Measurements from ENCODE around the gene DGKQ. TPM values are rescaled to one million over a fixed set of nuclear protein-coding genes. Genes with fewer than 3 reads are reported as not detected.
A peak's percentile ranks its signal among the peaks of the same experiment; 100 is the strongest.
"Not testable (repeated sequence)": the region's sequence is repeated elsewhere in the genome, so short reads cannot be mapped to it uniquely, and the experiment has no call there.

The DGKQ gene
- total and polyA plus RNA-seq, 3 experiments from 2014 or later: 17.2 to 26.2 (median 19.6) TPM

- H3K4me1 Mint-ChIP-seq: peaks cover 0 to 3% (median 0%) of the 10 kb centered on the region in 3 donors
- H3K36me3 ChIP-seq (ENCODE audit: insufficient read depth, low read length): no peaks in the 10 kb centered on the region
- no peaks in the 10 kb centered on the region for H3K4me1 ChIP-seq (ENCODE audit: insufficient read depth, low read length)
- peak in 1 of 5 donors; percentile 33 for DNase-seq
- H3K36me3 Mint-ChIP-seq: peaks cover 0 to 14% (median 4%) of the 10 kb centered on the region in 3 donors
- no peak overlapping the region for H3K27ac ChIP-seq (ENCODE audit: low read depth, low read length)
- no peaks in the 10 kb centered on the region for H3K27me3 ChIP-seq (ENCODE audit: insufficient read depth, low read length, poor library complexity, severe bottlenecking)
- peak overlapping the region in 1 of 7 donors; percentile 66 for H3K4me3 Mint-ChIP-seq
- H3K9me3 ChIP-seq (ENCODE audit: low read length): no peaks in the 10 kb centered on the region
- ChIA-PET CTCF (no interaction called here), POLR2A (interaction anchor here (0.6 kb wide), 1 partner anchor 13 kb away, joined by 8 read pairs; no protein-coding TSS in a partner anchor)
- H3K27ac Mint-ChIP-seq: peak overlapping the region in 1 of 8 donors; percentile 29
- no peaks in the 10 kb centered on the region for H3K9me3 Mint-ChIP-seq
- H3K27me3 Mint-ChIP-seq: no peaks in the 10 kb centered on the region
- no peak overlapping the region for H3K4me3 ChIP-seq (ENCODE audit: low read length)
Observed at GRCh38 chr4:945274-946102, 27.9 kb downstream of the DGKQ start.

GRCh38 chr4:939508-939907 is 33.9 kb downstream of the DGKQ start:
- POLR2A ChIA-PET; H3K27me3 ChIP-seq (ENCODE audit: insufficient read depth, low read length, poor library complexity, severe bottlenecking); H3K27ac Mint-ChIP-seq; H3K9me3 Mint-ChIP-seq; H3K4me3 Mint-ChIP-seq; H3K36me3 Mint-ChIP-seq; H3K27ac ChIP-seq (ENCODE audit: low read depth, low read length); H3K36me3 ChIP-seq (ENCODE audit: insufficient read depth, low read length); H3K9me3 ChIP-seq (ENCODE audit: low read length); H3K4me3 ChIP-seq (ENCODE audit: low read length); H3K4me1 Mint-ChIP-seq; H3K27me3 Mint-ChIP-seq; H3K4me1 ChIP-seq (ENCODE audit: insufficient read depth, low read length); DNase-seq: not testable (repeated sequence)
- CTCF ChIA-PET: interaction anchor here (1.3 kb wide), 1 partner anchor 173 kb away, joined by 3 read pairs; no protein-coding TSS in a partner anchor

DNA sequence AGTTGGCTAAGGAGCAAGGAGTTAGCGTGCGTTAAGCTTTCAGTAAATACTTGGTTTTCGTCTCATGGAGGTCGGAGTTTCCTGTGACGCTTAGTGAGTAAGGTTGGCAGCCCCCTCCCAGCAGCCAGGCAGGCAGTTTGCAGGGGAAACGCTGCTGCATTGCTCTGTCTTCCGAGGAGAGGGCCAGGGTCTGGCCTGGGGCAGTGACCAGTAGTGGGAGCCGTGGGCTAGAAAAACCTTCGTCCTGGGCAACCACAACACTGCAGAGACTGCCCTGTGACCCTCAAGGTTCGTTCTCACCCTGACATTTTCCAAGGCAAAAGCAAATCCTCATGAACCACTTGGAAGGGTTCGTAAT is 40.7 kb downstream of the DGKQ start:
- peak overlapping the region; percentile 82 for H3K4me3 ChIP-seq (ENCODE audit: low read length)
- Mint-ChIP-seq H3K9me3 (no peaks in the 10 kb centered on the region), H3K36me3 (peaks cover 0 to 18% (median 2%) of the 10 kb centered on the region in 3 donors), H3K4me3 (peak overlapping the region; percentile 91 to 98 (median 96)), H3K4me1 (peaks cover 43 to 56% (median 43%) of the 10 kb centered on the region in 3 donors), H3K27me3 (peaks cover 0 to 3% of the 10 kb centered on the region in 2 donors), H3K27ac (peak overlapping the region; percentile 84 to 98 (median 94))
- POLR2A ChIA-PET: interaction anchor here (0.7 to 1.4 kb wide), 6 partner anchors 26 to 269 kb away, joined by 3 to 8 read pairs (median 4); partner anchors contain the start of gene IDUA
- DNase-seq: no peak
- H3K9me3 ChIP-seq (ENCODE audit: low read length): no peaks in the 10 kb centered on the region
- H3K27ac ChIP-seq (ENCODE audit: low read depth, low read length): peak overlapping the region; percentile 96
- CTCF ChIA-PET: interaction anchor here (0.8 to 1.8 kb wide), 2 partner anchors 9 to 190 kb away, joined by 4 to 7 read pairs; no protein-coding TSS in a partner anchor
- H3K27me3 ChIP-seq (ENCODE audit: insufficient read depth, low read length, poor library complexity, severe bottlenecking): no peaks in the 10 kb centered on the region
- peaks cover 40% of the 10 kb centered on the region for H3K4me1 ChIP-seq (ENCODE audit: insufficient read depth, low read length)
- no peaks in the 10 kb centered on the region for H3K36me3 ChIP-seq (ENCODE audit: insufficient read depth, low read length)

DNA sequence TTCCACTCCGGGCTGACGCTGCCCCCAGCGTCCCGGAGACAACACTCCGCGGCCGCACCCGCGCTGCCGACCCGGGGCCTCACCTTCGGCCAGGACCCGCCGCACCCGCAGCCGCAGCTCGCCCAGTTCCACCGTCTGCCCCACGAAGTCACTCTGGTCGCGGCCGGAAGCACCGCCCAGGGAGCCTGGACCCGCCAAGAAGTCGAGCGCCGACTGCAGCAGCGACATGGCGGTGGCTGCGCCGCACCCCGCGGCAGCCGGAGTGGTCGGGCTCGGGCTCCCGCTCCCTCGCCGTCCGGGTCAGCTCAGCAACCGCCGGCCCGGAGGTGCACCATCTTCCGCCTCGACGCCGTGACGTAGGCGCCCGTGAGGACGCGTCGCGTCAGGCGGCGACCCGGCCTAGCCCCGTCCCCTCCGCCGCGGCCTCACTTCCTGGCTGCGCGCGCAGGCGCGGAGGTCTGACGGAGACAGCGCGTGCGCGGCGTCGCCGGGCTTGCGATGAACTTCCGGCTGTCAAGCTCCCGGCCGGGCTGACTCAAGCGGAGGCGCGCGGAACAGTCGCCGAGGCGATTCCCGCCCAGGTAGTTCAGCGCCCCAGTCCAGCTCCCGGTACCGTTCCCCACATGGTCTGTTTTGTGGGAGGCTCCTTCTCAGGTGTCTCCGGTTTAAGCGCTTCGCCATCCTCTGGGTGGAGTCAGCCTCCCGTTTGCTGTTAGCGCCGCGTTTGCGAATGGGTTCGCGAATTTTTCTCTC is 41.2 kb downstream of the DGKQ start, which contains the start of the genes GAK and TMEM175:
GAK (minus strand) TSS at position 357 of the 753 bp plus-strand sequence; CDS start at position 228, 129 bp downstream.
TMEM175 (plus strand) TSS at position 501 of the 753 bp plus-strand sequence. CDS start 15,280 bp downstream, outside the sequence.
- peak within 1 kb of the TSS; percentile 82 for H3K4me3 ChIP-seq (ENCODE audit: low read length)
- peak; percentile 95 to 98 (median 97) for DNase-seq
- Mint-ChIP-seq H3K4me1 (peaks cover 43 to 57% (median 43%) of the 10 kb centered on the region in 3 donors), H3K36me3 (peaks cover 0 to 18% (median 1%) of the 10 kb centered on the region in 3 donors), H3K27ac (peak within 1 kb of the TSS; percentile 90 to 100 (median 94)), H3K27me3 (peaks cover 0 to 3% of the 10 kb centered on the region in 2 donors), H3K9me3 (no peaks in the 10 kb centered on the region), H3K4me3 (peak within 1 kb of the TSS; percentile 91 to 98 (median 96))
- peak within 1 kb of the TSS; percentile 96 for H3K27ac ChIP-seq (ENCODE audit: low read depth, low read length)
- CTCF ChIA-PET: interaction anchor here (0.8 to 1.8 kb wide), 4 partner anchors 8 to 256 kb away, joined by 3 to 7 read pairs (median 4); no protein-coding TSS in a partner anchor
- no peaks in the 10 kb centered on the region for H3K9me3 ChIP-seq (ENCODE audit: low read length)
- POLR2A ChIA-PET: interaction anchor here (0.7 to 1.4 kb wide), 6 partner anchors 25 to 268 kb away, joined by 3 to 8 read pairs (median 4); partner anchors contain the start of gene IDUA
- no peaks in the 10 kb centered on the region for H3K36me3 ChIP-seq (ENCODE audit: insufficient read depth, low read length)
- no peaks in the 10 kb centered on the region for H3K27me3 ChIP-seq (ENCODE audit: insufficient read depth, low read length, poor library complexity, severe bottlenecking)
- peaks cover 40% of the 10 kb centered on the region for H3K4me1 ChIP-seq (ENCODE audit: insufficient read depth, low read length)

DNA sequence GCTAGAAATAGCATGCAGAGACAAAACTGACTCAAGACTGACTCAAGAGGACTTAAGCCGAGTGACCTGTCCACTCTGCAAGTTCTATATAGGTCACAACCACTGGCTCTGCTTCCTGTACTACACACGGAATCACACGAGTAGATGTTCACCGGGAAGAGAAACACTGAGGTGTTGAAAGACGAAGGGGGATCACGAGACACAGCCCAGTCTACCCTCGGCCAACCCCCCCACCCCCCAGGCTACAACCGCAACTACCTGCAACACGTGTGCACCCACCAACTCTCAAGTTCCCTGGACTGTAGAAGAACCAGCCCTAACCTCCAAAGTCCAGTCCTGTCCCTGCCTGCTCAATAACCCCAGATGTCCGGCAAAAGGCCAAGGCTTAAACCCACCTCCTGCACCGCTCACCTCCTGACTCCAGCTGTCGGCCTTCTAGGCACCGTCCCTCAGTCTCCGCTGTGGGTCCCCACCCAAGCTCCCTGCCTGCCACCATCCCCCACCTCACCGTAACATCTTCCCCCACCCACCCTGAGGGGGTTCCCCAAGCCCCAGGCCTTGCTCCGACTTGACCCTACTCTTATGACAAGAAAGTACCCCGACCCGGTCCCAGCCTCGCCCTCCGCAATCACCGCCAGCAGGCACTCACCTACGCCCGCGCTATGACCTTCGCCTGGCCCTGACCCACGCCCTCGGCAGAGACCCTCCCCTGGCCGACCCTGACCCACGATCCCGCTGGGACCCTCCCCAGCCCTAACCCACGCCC is 42.0 kb downstream of the DGKQ start:
- ChIA-PET CTCF (interaction anchor here (0.8 to 2.2 kb wide), 3 partner anchors 56 to 255 kb away, joined by 3 to 6 read pairs (median 3); partner anchors contain the start of gene IDUA), POLR2A (interaction anchor here (1.1 to 1.4 kb wide), 5 partner anchors 10 to 150 kb away, joined by 4 to 8 read pairs (median 4); partner anchors contain the start of gene IDUA)
- Mint-ChIP-seq H3K4me3 (peak overlapping the region; percentile 91 to 98 (median 96)), H3K9me3 (no peaks in the 10 kb centered on the region), H3K36me3 (peaks cover 0 to 19% (median 1%) of the 10 kb centered on the region in 3 donors), H3K27me3 (peaks cover 0 to 3% of the 10 kb centered on the region in 2 donors), H3K4me1 (peaks cover 44 to 59% (median 45%) of the 10 kb centered on the region in 3 donors), H3K27ac (peak overlapping the region; percentile 90 to 100 (median 94))
- peak in 4 of 5 donors; percentile 16 to 63 (median 30) for DNase-seq
- Histone ChIP-seq H3K4me3 (ENCODE audit: low read length) (peak overlapping the region; percentile 82), H3K9me3 (ENCODE audit: low read length) (no peaks in the 10 kb centered on the region), H3K27me3 (ENCODE audit: insufficient read depth, low read length, poor library complexity, severe bottlenecking) (no peaks in the 10 kb centered on the region), H3K36me3 (ENCODE audit: insufficient read depth, low read length) (no peaks in the 10 kb centered on the region), H3K27ac (ENCODE audit: low read depth, low read length) (peak overlapping the region; percentile 96), H3K4me1 (ENCODE audit: insufficient read depth, low read length) (peaks cover 42% of the 10 kb centered on the region)

- Histone ChIP-seq H3K4me3 (ENCODE audit: low read length) (peak overlapping the region; percentile 82), H3K9me3 (ENCODE audit: low read length) (no peaks in the 10 kb centered on the region), H3K36me3 (ENCODE audit: insufficient read depth, low read length) (no peaks in the 10 kb centered on the region), H3K27me3 (ENCODE audit: insufficient read depth, low read length, poor library complexity, severe bottlenecking) (no peaks in the 10 kb centered on the region), H3K27ac (ENCODE audit: low read depth, low read length) (peak overlapping the region; percentile 96), H3K4me1 (ENCODE audit: insufficient read depth, low read length) (peaks cover 48% of the 10 kb centered on the region)
- Mint-ChIP-seq H3K4me1 (peaks cover 50 to 65% (median 50%) of the 10 kb centered on the region in 3 donors), H3K36me3 (peaks cover 0 to 23% (median 2%) of the 10 kb centered on the region in 3 donors), H3K4me3 (peak overlapping the region; percentile 91 to 98 (median 96)), H3K27me3 (peaks cover 0 to 3% of the 10 kb centered on the region in 2 donors), H3K27ac (peak overlapping the region; percentile 90 to 100 (median 94)), H3K9me3 (no peaks in the 10 kb centered on the region)
- DNase-seq: no peak
- POLR2A ChIA-PET: interaction anchor here (1.1 to 1.3 kb wide), 2 partner anchors 9 to 149 kb away, joined by 4 read pairs; no protein-coding TSS in a partner anchor
- CTCF ChIA-PET: interaction anchor here (2.2 kb wide), 1 partner anchor 56 kb away, joined by 6 read pairs; the partner anchor contains the start of gene IDUA
Observed at GRCh38 chr4:930827-931193, 42.6 kb downstream of the DGKQ start.
